OCI-LY7 (cell line): ENCODE results near the gene MRPL22. TPM values are rescaled to one million over a fixed set of nuclear protein-coding genes. Genes with fewer than 3 reads are reported as not detected.

Source experiments
- BruUV-seq: library from RNA; stranded (reverse); fragments of 400-500 nt; replicated peaks from 2 replicates; lab custom pipeline; 2021; lab: Mats Ljungman, UMichigan
- CTCF ChIA-PET: fragments of 300-600 bp; sonication (Branson Sonifier 250); formaldehyde crosslinking; loops from one replicate; lab custom pipeline; 2022; ENCODE audit warnings: antibody characterized with exemption; ENCODE audit not compliant: unreplicated experiment; lab: Charles Lee
- POLR2A ChIA-PET: fragments of 300-600 bp; sonication (Branson Sonifier 250); formaldehyde crosslinking; loops from one replicate; lab custom pipeline; 2022; ENCODE audit warnings: antibody characterized with exemption; lab: Charles Lee
- DNase-seq: peaks from one replicate; pipeline ENCODE4 v3.0.0-alpha.2; 2015; ENCODE audit warnings: low spot score
- H2AFZ ChIP-seq: fragments of 200-600 bp; sonication (generic), shearing (Covaris generic); 2 replicates; pipeline ENCODE4 v1.6.1; 2014; ENCODE audit warnings: mild to moderate bottlenecking, antibody characterized with exemption, low read length, moderate library complexity
- H3K27ac ChIP-seq: fragments of 200-600 bp; sonication (generic); 2 replicates; pipeline ENCODE4 v1.5.1; 2014; ENCODE audit warnings: mixed run types, low read depth, mild to moderate bottlenecking, moderate library complexity, low read length, inconsistent platforms; ENCODE audit not compliant: poor library complexity, severe bottlenecking
- H3K36me3 ChIP-seq: fragments of 200-600 bp; sonication (generic); 2 replicates; pipeline ENCODE4 v1.6.1; 2014; ENCODE audit warnings: mild to moderate bottlenecking, antibody characterized with exemption, low read length, moderate library complexity, mixed read lengths; ENCODE audit not compliant: insufficient read depth
- H3K4me1 ChIP-seq: fragments of 200-600 bp; sonication (generic); 2 replicates; pipeline ENCODE4 v1.5.1; 2014; ENCODE audit warnings: mild to moderate bottlenecking, low read length; ENCODE audit not compliant: insufficient read depth, poor library complexity, severe bottlenecking
- H3K4me2 ChIP-seq: fragments of 200-600 bp; sonication (generic); 2 replicates; pipeline ENCODE4 v1.6.1; 2014; ENCODE audit warnings: mild to moderate bottlenecking, low read length
- H3K4me3 ChIP-seq: fragments of 200-600 bp; sonication (generic); 2 replicates; pipeline ENCODE4 v1.5.1; 2014; ENCODE audit warnings: mild to moderate bottlenecking, low read depth, low read length; ENCODE audit not compliant: poor library complexity, severe bottlenecking
- H3K79me2 ChIP-seq: fragments of 200-600 bp; sonication (generic); 2 replicates; pipeline ENCODE4 v1.6.1; 2016; ENCODE audit warnings: low read depth, mild to moderate bottlenecking, low read length, moderate library complexity, mixed read lengths; ENCODE audit not compliant: insufficient read depth
- H3K9me2 ChIP-seq: fragments of 200-600 bp; sonication (generic); 2 replicates; pipeline ENCODE4 v1.6.1; 2016; ENCODE audit warnings: mild to moderate bottlenecking, low read length, mixed read lengths; ENCODE audit not compliant: insufficient read depth
- H3K9me3 ChIP-seq: fragments of 200-600 bp; sonication (generic); 2 replicates; pipeline ENCODE4 v1.6.1; 2014; ENCODE audit warnings: mild to moderate bottlenecking, mixed run types, low read length, mixed read lengths
- H4K20me1 ChIP-seq: fragments of 200-600 bp; sonication (generic); 2 replicates; pipeline ENCODE4 v1.6.1; 2014; ENCODE audit warnings: mild to moderate bottlenecking, antibody characterized with exemption, low read length, moderate library complexity, mixed read lengths; ENCODE audit not compliant: insufficient read depth
- EZH2phosphoT487 ChIP-seq: fragments of 200-600 bp; sonication (generic); IDR thresholded peaks from 2 replicates; pipeline ENCODE4 v1.6.1; 2018; ENCODE audit warnings: low read depth, borderline replicate concordance, mild to moderate bottlenecking, mixed run types, antibody characterized with exemption, low read length, moderate library complexity, mixed read lengths
- intact Hi-C: fragments of 100-400 bp; cut with micrococcal nuclease; formaldehyde crosslinking; loops from one replicate; pipeline ENCODE4 v1.10.0; 2022; ENCODE audit not compliant: unreplicated experiment
- total RNA-seq, 2 experiments: library from RNA; depleted of rRNA in 1 of 2; stranded (reverse); fragments of >200 nt in 1 of 2; shearing (Covaris generic) in 1 of 2; gene quantifications; 2 replicates each; pipeline ENCODE4 v1.2.3, GENCODE V29; 2014 to 2022
- TF ChIP-seq, protein P1 (sequence below): fragments of 200-600 bp; sonication (generic); conservative IDR thresholded peaks from 2 replicates; pipeline ENCODE4 v1.5.1; 2014; ENCODE audit warnings: mild to moderate bottlenecking, antibody characterized with exemption, low read length, moderate library complexity, mixed read lengths

The MRPL22 gene
- total RNA-seq, 2 experiments from 2014 or later, result 34.0 to 91.8 TPM

DNA sequence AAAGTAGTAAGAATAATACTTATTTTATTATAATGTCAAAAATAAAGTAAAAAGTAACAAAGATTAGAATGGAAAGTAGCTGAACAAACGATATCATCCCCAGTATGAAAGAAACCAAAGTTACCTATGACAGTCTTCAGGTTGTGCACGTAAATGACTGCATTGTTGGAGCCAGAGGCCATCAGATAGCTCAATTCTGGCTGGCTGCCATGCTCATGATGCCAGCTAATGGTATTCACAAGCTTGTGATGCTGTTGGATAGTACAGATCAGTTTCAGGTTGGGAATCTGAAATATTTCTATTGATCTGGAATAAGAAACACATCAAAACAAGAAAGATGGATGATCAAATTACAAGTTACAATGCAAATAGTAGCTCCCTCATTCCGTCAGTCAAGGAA, 24.0 kb upstream of the MRPL22 start:
- peaks cover 7% of the 10 kb centered on the region; the same call in 1 of the 2 replicates for H4K20me1 ChIP-seq
- no peak overlapping the region for H3K4me2 ChIP-seq
- no peak overlapping the region for H2AFZ ChIP-seq
- H3K4me1 ChIP-seq, result no peaks in the 10 kb centered on the region
- intact Hi-C loops, result no loop called here
- H3K9me2 ChIP-seq, result no peaks in the 10 kb centered on the region
- H3K36me3 ChIP-seq, result peaks cover 91% of the 10 kb centered on the region
- ChIA-PET CTCF (interaction anchor here (1.5 kb wide), 1 partner anchor 10 kb away, joined by 4 read pairs; no protein-coding TSS in a partner anchor), POLR2A (interaction anchor here (0.6 to 1.7 kb wide), 5 partner anchors 9 to 36 kb away, joined by 3 to 8 read pairs (median 4); partner anchors contain the start of gene MRPL22)
- no peaks in the 10 kb centered on the region for H3K79me2 ChIP-seq
- H3K27ac ChIP-seq, result no peak overlapping the region
- no TSS peak for BruUV-seq
- no peak for TF ChIP-seq EZH2phosphoT487
- DNase-seq, result no peak
- H3K9me3 ChIP-seq, result no peaks in the 10 kb centered on the region
- H3K4me3 ChIP-seq, result no peak overlapping the region

DNA sequence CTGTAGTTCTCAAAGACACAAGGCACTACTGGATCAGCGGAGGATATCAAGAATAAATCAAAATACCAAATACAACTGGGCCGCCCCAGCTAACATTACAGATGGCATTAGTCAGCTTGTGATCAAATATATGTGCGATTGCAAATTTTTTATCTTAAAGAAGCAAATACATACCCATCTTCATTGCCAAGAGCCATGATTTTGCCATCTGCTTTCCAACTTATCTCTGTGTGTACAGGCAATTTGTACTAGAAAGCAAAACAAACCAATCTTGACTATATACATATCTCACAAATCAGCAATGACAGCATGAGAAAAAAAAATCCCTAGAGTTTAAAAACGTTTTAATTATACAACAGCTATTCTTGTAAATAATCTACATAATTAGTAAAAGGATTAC, 23.1 kb upstream of the MRPL22 start:
- DNase-seq, result no peak
- Histone ChIP-seq H3K79me2 (no peaks in the 10 kb centered on the region), H3K4me3 (no peak overlapping the region), H2AFZ (no peak overlapping the region), H3K4me2 (no peak overlapping the region), H3K4me1 (no peaks in the 10 kb centered on the region), H3K36me3 (peaks cover 86% of the 10 kb centered on the region), H3K9me2 (no peaks in the 10 kb centered on the region), H3K27ac (no peak overlapping the region), H3K9me3 (no peaks in the 10 kb centered on the region), H4K20me1 (peaks cover 7% of the 10 kb centered on the region; the same call in 1 of the 2 replicates)
- ChIA-PET CTCF (interaction anchor here (1.5 kb wide), 1 partner anchor 9 kb away, joined by 4 read pairs; no protein-coding TSS in a partner anchor), POLR2A (interaction anchor here (0.7 kb wide), 1 partner anchor 21 kb away, joined by 3 read pairs; no protein-coding TSS in a partner anchor)
- intact Hi-C loops, result no loop called here
- no TSS peak for BruUV-seq
- no peak for TF ChIP-seq EZH2phosphoT487
- TF ChIP-seq, protein P1, sequence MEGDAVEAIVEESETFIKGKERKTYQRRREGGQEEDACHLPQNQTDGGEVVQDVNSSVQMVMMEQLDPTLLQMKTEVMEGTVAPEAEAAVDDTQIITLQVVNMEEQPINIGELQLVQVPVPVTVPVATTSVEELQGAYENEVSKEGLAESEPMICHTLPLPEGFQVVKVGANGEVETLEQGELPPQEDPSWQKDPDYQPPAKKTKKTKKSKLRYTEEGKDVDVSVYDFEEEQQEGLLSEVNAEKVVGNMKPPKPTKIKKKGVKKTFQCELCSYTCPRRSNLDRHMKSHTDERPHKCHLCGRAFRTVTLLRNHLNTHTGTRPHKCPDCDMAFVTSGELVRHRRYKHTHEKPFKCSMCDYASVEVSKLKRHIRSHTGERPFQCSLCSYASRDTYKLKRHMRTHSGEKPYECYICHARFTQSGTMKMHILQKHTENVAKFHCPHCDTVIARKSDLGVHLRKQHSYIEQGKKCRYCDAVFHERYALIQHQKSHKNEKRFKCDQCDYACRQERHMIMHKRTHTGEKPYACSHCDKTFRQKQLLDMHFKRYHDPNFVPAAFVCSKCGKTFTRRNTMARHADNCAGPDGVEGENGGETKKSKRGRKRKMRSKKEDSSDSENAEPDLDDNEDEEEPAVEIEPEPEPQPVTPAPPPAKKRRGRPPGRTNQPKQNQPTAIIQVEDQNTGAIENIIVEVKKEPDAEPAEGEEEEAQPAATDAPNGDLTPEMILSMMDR, result no peak

DNA sequence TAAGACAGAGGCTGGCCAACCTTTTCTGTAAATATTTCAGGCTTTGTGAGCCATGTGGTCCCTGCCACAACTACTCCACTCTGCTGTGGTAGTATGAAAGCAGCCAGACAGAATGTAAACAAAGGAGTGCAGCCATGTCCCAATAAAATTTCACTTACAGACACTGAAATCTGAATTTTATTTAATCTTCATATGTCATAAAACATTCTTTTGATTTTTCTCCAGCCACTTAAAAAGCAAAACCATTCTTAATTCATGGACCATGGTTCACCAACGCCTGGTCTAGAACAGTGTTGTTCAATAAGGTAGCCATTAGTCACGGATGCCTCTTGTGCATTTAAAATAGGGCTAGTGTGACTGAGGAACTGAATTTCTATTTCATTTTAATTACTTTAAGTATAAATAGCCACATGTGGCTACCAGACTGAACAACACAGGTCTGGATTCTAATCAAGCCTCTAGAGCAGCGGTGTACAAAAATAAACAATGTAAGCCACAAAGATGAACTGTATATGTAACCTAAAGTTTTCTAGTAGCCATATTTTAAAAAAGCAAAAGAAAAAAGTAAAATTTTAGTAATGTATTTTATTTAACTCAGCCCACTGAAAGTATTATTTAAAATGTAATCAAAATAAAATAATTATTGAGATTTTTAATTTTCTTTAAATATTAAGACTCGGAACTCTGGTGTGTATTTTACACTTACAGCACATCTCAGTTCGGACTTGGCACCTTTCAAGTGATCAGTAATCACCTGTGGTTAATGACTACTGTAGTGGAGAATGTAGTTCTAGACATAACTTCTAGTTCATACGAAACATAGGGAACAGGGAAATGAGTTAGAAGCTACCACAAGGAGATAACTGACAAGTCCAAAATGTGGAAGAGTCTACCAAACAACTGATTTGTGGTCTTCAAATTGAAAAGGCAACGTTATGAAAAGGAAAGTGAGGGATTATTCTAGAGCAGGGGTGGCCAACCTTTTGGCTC, 17.1 kb upstream of the MRPL22 start:
- H3K79me2 ChIP-seq, result no peaks in the 10 kb centered on the region
- ChIA-PET CTCF (no interaction called here), POLR2A (interaction anchor here (0.6 kb wide), 1 partner anchor 9 kb away, joined by 3 read pairs; no protein-coding TSS in a partner anchor)
- TF ChIP-seq EZH2phosphoT487, result no peak
- TF ChIP-seq, protein P1, result no peak
- BruUV-seq, result no TSS peak
- no peak overlapping the region for H3K27ac ChIP-seq
- H3K36me3 ChIP-seq, result peaks cover 87% of the 10 kb centered on the region
- H3K9me2 ChIP-seq, result no peaks in the 10 kb centered on the region
- no peak overlapping the region for H3K4me2 ChIP-seq
- H3K4me1 ChIP-seq, result no peaks in the 10 kb centered on the region
- no peaks in the 10 kb centered on the region for H3K9me3 ChIP-seq
- DNase-seq, result no peak
- peaks cover 7% of the 10 kb centered on the region; the same call in 1 of the 2 replicates for H4K20me1 ChIP-seq
- intact Hi-C loops, result no loop called here
- H3K4me3 ChIP-seq, result no peak overlapping the region
- no peak overlapping the region for H2AFZ ChIP-seq
